Fibroblast of peridontal ligament (primary cell): Measurements from ENCODE around the gene SPEN.

Experiments used
- DNase-seq: peaks from one replicate; pipeline ENCODE4 v3.0.0-alpha.2; 2010; ENCODE audit errors: extremely low read depth

The SPEN gene

DNA sequence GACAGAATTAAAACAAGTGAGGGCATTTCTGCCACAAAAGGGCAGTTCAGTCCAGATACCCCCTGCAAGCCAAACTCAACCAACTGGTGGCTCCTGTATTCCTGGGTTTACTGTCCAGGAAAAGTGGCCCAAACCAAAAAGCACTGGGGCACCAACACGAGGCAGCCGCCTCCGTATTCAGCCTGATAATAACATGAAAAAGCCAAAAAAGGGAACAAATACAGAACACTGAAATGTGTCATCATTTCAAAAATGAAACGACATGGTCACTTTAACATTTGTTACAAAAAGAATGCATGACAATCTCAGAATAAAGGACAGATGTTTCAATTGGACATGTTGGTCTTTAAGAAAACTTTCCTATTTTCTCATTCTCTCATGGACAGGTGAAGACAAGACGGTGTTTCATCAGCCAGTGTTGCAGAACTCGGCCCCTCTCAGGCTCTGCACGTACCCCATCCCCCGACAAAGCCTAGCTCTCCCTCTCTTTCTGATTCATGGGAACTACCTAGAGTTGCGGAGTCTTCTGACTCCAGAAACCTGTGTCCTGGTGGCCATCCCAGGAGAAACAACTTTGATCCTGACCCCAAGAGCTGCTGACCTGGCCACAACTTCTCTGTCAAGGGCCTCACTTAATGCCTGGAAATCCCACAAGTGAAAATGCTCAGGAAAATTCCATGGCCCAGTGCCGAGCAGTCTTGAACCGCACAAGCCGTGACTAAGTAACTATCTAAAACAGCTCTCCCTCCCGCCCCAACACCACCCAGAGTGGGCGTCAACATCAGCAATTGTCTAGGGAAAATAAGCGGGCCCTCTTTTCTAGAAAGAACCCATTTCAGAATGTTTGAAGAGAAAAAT is 101.3 kb downstream of the SPEN start:
- DNase-seq: peak; percentile 98

DNA sequence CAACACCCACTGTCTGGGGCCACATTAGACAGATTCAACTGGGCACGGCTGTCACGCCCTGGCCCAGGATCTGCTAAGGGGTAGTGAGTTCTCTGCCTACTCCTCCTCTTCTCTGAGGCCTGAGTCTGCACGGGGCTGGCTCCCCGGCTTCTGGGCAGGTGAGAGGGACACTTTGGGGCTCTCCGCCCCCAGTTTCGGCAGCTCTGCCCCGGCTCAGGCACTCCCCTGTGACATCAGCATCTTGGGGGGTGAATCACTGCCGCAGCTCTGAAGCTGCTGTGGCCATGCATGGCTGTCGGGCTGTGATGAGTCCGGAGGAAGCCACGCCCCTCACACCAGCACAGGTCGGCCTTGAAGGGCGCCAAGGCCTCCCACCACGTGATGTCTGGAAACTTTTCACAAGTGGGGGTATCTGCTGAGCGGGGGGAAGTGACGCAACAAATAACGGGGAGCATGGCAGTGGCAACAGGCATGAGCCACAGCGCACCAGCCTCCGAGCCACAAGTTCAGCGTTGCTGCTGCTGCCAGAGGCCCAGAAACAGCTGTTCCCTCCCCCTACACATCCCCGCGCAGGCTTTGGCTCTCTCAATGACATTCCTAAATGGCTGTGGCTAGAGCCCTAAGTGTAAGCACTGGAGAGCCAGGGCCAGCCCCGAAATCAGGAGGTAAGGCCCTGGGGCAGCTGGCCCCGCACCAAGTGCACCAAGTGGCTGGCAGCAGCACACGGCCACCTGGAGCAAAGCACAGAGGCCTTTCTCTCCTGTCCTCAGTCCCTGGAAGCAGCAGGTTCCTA is 102.1 kb downstream of the SPEN start:
- DNase-seq: peak; percentile 89

DNA sequence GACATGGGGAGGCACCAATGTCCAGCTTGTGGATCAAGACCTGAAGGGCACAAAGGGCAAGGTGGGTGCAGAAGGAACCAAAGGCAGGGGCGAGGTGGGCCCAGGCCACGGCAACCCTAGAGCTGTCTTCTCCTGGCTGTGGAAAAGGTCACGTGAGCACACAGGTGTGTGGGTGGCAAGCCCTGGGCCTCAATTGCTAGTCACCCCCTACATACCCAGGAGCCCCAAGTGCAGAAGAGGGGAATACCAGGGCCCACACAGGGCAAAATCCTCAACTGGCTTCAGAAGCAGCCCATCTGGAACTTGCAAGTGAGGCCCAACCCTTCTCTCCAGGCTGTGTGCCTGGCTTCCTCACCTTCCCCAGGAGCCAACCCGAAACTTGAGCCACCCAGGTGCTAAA is 102.8 kb downstream of the SPEN start:
- no peak for DNase-seq

DNA sequence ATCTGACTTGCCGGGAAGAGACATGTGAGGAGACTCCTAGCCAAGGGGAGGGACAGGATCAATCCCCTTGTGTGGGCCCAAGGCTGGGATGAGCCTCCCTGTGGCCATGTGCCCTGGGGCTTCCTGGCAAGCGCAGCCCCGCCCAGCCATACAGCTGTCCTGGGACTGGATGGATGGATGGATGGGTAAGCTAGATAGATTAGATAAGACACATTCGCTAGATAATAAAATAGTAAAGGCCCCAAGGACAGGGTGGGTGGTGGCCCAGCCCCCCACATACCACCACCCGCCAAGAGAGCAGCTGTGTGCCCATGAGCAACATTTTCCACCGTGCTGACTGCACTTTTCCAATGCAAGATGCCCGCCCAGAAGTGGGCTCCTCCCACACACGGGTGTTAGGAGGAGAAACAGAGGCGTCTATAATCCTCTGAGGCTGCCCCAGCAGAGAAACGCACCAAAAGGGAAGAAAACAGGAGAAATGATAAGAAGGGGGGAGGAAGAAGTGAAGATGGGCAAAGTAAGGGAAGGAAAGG is 103.3 kb downstream of the SPEN start:
- DNase-seq: peak; percentile 69

DNA sequence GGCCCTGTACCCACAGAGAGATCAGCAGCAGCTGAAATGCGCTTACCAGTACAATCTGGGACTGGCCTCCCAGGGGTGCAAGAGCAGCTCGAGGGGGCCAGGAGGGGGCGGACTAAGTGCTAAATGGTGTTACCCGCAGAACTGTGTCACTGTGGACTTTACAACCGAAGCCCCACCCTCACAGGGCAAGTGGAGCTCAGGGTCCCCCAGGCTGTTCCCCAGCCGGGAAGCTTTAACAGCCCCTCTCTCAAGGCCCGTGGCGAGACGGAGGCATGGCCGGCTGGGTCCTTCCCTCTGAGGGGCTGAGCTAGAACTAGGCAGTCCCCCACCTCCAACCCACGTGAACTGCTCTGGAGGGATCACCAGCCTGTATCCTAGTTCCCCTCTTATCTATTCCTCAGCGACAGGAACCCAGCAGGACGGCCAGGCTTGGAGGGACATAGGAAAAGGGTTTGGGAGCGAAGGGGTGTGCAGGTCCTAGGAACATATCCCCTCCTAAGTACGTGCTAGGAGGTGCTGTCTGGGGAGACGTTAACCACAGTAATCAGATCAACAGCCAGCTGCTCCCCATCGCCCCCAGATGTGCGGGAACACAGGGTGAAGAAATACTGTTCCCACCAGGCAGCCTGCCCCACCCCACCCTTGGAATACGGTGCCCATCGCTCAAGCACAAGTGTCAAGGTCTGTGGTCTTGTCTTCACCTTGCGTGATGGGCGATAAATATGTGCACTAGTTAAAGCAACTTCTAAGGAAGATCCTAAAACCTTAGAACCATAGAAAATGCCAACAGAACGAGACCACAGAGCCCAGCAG is 104.0 kb downstream of the SPEN start:
- DNase-seq: peak; percentile 36

DNA sequence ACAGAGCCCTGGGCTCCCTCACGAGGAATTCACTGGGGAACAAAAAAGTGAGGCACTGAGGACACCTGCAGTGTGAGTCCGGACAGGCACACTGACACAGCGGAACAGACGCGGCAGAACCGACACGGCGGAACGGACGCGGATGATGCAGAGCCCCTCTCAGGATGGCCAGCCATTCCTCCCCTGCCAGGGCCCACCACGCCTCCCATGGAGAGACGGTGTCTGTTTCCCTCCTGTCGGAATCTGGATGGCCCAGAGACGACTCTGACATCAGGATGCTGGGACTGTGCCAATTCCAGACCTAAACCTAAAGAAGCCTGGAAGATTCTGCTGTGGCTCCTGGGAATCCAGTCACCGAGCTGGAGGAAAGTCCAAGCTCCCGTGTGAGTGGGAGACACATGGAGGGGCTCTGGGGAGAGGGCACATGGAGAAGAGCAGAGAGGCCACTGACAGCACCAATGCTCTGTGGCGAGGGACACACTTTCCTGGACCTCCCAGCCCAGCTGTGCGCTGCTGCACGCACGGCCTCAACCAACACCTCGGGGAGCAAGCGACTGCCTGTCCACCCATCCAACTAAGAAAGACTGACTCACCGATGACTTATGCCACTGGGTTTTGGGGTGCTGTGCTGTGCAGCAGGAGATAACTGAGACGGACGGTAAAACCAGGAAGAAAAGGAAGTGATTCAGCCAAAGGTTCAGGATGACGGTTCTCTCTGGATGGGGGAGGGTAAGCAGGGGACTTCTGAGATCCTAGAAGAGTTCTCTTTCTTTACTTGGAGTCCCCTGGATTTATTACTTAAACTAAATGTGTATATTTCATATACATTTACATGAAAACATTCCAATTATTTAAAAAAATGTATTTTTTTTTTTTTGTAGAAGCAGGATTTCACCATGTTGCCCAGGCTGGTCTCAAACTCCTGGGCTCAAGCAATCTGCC is 105.1 kb downstream of the SPEN start:
- peak; percentile 62 for DNase-seq

DNA sequence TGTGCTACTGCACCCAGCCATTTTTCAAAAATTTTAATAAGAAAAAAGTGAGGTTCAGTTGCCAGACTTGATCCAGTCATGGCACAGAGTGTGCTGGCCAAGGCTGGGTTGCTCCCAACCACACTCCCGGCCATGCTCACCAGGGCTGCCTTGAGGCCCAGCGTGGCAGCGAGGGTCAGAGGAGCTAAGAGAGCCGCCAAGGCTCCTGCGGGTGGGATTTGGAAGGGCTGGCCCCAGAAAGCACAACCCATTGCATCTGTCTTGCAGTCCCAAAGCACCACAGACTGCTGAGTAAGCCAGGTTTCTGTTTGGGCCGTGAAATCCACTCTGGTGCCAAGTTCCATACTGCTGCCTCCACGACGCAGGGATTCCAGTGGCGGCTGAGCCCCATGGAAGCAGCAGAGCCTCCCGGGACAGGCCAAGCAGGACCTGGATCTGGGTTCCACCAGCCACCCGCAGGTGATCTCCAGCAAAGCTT is 105.8 kb downstream of the SPEN start:
- no peak for DNase-seq

DNA sequence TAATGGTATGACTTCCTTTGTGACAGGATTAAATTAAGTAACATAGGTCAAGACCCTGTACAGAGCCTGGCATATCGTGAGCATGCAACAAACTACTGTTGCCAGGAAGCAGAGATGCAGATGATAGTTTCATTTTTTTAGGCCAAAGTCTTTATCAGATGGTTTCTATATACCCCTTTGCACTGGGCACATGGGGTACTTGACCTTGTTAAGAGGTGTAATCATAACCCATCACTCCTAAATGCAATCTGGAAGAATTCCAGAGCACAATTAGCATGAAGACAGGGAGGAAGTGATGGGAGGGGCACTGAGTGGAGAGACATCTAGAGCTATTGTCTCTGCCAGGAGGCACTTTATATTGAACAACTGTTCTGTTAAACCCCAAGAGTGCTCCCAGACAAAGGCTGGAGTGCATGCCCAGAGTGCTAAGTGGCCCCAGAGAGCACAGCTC is 106.3 kb downstream of the SPEN start:
- no peak for DNase-seq

DNA sequence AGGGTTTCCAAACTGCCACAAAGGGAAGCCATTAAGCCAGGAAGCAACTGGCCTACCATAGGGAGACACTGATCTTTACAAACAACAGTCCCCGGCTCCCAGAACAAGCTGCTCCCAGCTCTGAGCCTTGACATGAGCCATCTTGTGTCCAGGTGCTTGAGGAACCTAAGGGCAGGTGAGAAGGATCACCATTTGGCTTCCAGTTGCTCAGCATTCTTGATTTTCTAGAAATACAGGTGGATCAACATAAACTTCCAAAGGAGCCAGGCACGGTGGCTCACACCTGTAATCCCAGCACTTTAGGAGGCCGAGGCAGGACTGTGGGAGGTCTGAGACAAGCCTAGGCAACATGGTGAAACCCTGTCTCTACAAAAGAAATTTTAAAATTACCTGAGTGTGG is 106.8 kb downstream of the SPEN start:
- no peak for DNase-seq

DNA sequence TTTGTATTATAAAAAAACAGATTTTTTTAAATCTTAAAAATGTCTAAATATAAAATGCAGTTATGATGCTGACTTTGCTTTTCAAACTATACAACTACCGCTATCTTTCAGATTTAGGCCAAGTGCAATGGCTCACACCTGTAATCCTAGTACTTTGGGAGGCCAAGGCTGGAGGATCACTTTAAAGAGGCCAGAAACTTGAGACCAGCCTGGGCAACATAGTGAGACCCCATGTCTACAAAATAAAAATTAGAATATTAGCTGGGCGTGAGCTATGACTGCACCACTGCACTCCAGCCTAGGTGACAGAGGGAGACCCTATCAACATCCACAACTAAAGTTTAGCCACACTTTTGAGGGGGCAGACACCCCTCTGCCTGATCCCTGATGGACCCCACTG is 108.0 kb downstream of the SPEN start:
- DNase-seq: no peak

DNA sequence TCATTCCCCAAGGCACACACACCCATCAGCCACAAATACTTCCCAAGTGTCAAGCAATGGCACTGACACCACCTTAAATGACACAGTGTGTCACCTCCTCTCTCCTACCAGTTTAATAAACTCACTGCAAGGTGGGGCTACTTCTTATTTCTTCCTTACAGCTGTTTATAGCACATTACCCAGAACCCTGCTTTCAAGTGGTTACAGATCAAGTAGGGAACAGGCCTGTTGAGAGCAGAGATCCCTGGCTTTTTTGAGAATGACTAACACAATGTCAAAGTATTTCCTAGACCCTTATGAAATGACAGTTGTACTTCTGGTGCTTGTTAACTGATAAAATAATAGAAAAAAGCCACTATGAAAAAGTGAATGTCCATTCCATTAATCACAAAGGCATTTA is 108.6 kb downstream of the SPEN start:
- peak; percentile 41 for DNase-seq

DNA sequence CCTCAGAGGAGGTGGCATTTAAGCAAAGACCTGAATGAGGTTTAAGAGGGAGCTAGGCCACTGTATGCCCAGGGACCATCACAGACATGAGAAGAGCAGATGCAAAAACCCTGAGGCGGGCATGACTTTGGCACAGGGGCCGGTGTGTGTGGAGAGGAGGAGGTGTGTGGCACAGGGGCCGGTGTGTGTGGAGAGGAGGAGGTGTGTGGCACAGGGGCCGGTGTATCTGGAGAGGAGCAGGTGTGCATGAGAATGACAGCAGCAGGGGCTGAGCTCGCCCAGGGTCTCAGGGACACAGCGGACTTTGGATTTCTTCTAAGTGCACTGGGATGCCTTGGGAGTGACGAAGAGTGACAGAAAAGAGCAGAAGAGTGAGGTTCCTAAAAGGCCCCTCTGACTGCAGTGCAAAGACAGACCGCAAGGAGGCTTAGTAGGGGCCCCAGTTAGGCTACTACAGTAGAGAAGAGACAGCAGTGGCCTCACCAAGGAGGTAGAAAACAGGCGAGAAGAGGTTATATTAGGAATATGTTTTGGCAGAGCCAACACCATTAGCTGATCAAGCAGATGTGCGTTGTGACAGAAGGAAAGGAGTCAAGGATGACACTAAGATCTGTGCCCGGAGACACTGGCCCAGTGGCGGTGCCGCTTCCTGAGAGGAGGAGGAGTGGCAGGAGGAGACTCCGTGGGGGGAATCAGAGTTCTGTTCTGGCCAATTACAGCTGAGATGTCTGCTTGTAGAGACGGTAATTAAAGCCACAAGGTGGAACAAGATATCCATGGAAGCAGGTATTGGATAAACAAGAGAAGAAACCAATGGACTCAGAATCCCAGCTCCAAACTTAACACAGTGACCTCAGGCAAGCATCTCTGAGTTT is 110.0 kb downstream of the SPEN start:
- DNase-seq: no peak

DNA sequence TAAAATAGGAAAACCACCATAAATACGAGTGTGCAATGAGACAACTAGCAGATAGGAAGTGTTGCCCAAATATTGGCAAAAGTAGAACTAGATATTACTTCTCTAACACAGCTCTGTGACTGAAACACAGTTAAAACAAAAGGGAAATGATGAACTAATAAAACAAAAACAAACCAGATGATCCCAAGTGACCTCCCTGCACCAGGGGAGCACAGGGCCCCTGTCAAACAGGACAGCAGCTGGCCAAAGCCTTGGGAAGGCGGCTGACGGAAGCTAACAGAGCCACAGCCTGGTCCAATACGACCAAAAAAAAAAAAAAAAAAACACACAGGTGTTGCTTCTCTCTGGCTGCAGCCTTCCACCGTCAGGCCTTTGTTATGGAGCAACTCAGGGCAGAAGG is 110.6 kb downstream of the SPEN start:
- no peak for DNase-seq

DNA sequence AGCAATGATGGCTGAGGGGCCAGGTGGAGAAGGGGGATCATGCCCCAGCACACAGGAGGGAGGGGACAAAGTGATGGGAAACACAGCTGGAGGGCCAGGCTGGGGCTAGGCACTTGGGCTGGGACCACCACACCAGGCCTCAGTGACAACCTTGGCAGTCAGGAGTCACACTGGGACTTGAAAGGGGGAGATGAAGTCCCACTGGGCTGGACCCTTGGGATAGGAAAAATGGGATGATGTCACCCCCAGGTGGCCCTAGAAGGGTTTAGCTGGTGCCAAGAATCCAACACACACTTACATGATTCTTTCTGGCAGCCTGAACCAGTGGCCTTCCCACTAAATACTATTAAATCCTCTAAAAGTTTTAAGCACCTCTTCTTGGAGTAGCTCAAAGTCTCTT is 111.3 kb downstream of the SPEN start:
- no peak for DNase-seq

DNA sequence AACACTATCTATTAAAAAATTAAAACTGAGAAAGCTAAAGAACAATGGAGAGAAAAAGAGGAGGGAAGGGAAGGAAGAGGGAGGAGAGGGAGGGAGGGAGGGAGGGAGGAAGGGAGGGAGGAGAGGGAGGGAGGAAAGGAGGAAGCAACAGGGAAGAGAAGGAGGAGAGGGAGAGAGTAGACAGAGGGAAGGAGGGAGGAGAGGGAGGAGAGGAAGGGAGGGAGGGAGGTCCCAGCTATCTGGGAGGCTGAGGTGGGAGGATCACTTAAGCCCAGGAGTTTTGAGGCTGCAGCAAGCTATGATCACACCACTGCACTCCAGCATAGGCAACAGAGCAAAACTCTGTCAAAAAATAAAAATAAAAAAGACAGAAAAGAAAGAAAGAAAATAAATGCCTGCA is 111.9 kb downstream of the SPEN start:
- no peak for DNase-seq

DNA sequence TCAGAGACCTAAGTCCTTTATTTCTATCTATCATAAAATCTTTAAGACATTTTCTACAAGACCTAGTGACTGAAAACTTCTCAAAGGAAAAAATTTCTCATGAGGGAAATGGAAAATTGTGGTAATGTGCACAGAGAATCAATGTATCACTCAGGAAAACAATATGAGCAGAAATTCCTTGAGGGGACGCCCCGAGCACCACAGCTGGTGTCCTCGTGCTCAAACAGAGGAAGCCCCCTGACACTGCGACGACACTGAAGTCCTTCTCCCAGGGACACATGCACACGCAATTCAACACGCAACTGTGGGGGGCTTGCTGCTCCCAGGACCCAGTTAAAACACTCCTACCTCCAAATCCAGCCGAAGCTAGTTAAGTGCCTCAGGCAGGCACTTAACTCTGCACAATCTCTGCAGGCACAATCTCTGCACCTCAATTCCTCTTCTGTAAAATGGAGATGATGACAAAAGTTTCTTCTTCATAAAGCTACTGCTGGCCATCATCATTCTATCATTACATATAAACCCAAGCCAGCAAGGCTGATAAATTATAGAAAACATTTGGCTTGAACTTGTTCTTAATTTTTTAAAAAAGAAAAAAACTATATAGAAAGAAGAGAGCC is 112.4 kb downstream of the SPEN start:
- no peak for DNase-seq

DNA sequence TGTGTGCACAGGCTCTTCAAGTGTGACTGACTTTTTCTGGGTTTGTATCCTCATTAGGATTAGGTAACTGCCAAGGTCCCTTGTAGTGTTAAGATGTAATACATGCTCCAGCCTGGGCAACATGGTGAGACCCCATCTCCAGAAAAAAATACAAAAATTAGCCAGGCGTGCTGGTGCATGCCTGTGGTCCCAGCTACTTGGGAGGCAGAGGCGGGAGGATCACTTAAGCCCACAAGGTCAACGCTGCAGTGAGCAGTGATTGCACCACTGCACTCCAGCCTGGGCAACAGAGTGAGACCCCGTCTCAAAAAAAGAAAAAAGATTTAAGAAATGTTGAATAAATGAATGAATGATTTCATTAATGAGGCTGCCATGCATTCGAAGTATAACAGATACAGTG is 113.3 kb downstream of the SPEN start:
- no peak for DNase-seq

DNA sequence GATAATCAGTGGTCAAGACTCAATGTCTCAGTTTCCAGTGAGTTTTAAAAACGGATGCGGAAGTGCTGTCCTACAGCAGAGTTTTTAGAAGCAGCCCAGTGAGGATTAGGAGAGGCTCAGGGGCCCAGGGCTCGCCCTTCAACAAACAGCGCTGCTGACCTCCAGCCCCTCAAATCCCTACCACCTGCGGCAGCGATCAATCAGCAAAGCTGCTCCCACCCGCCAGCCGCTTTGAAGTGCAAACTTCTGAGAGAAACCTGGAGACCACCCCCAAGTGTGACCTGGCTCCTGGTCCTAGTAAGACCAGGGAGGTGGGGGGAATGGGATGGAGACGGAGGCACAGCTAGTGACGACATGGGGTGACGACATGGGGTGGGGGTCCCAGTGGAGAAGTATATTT is 114.0 kb downstream of the SPEN start:
- no peak for DNase-seq

DNA sequence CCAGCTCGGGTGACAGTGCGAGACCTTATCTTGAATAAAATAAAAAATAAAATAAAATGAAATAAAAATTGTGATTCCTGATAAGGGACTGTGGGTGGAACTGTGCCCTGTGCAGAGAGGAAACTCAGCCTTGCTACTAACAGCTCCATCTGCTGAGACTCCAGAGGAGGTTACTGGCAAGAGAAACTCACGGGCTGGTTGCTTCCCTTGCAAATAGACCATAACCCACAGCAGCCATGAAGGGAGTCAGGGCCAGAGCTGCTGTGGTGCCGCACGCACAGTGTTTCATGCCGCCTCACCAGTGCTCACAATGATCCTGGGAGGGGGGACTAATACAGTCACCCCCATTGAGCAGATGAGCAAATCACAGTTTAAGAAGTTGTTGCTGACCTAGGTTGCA is 114.7 kb downstream of the SPEN start:
- no peak for DNase-seq
